ENCODE results near the gene HSF5. TPM values are rescaled to one million over a fixed set of nuclear protein-coding genes. Genes with fewer than 3 reads are reported as not detected.

HSF5 gene
- total and polyA plus RNA-seq, 2 of the 13 experiments (the other 11 are each of a cell fraction or from before 2014, with no cell fraction given), result not detected

DNA sequence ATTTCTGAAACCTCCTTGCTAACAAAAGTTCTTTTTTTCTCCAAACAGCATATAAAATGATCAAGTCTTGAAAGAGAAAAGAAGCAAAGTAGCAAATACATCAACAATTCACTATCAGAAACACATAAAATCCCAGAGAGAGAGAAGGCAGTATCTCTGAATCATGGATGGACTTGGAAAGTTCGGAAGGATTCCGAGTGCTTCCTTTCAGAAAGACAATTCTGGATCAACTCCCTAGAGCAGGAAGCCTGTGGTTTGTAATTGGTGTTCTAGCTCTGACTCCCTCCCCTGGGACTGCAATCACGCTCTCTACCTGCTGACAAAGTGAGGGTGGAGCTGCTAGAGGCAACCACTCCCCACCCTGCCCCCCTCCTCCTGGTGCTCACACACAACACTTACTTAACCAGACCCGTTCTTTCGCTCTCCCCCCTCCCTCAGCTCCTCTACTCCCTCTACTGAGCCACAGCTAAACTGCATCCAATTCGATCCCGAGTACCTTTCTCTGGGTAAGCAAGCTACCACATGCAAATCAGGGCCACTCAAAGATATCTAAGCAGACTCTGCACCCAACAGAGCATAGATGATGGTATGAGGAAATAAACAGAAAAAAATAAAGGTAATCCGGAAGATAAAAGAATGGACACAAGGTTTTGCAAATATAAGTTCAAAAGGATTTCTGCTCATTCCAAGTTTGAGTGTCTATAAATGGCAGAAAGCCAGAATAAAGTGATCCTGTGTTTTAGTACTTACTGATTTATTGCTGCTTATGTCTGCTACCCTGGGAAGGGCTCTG, 70.7 kb downstream of the HSF5 start, which contains the start of gene RNF43 (continued):
- TF ChIP-seq, protein P1, sequence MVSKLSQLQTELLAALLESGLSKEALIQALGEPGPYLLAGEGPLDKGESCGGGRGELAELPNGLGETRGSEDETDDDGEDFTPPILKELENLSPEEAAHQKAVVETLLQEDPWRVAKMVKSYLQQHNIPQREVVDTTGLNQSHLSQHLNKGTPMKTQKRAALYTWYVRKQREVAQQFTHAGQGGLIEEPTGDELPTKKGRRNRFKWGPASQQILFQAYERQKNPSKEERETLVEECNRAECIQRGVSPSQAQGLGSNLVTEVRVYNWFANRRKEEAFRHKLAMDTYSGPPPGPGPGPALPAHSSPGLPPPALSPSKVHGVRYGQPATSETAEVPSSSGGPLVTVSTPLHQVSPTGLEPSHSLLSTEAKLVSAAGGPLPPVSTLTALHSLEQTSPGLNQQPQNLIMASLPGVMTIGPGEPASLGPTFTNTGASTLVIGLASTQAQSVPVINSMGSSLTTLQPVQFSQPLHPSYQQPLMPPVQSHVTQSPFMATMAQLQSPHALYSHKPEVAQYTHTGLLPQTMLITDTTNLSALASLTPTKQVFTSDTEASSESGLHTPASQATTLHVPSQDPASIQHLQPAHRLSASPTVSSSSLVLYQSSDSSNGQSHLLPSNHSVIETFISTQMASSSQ (IDR thresholded peaks at IDR 0.05; ENCODE audit: low read depth), result peak; percentile 54
- TF ChIP-seq, protein P1 (CRISPR knock-in tag; IDR thresholded peaks at IDR 0.05; ENCODE audit: borderline replicate concordance), result peak; percentile 90
- TF ChIP-seq, protein P2, sequence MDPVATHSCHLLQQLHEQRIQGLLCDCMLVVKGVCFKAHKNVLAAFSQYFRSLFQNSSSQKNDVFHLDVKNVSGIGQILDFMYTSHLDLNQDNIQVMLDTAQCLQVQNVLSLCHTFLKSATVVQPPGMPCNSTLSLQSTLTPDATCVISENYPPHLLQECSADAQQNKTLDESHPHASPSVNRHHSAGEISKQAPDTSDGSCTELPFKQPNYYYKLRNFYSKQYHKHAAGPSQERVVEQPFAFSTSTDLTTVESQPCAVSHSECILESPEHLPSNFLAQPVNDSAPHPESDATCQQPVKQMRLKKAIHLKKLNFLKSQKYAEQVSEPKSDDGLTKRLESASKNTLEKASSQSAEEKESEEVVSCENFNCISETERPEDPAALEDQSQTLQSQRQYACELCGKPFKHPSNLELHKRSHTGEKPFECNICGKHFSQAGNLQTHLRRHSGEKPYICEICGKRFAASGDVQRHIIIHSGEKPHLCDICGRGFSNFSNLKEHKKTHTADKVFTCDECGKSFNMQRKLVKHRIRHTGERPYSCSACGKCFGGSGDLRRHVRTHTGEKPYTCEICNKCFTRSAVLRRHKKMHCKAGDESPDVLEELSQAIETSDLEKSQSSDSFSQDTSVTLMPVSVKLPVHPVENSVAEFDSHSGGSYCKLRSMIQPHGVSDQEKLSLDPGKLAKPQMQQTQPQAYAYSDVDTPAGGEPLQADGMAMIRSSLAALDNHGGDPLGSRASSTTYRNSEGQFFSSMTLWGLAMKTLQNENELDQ (CRISPR knock-in tag; IDR thresholded peaks at IDR 0.05; ENCODE audit: borderline replicate concordance), result no peak
- TF ChIP-seq ZNF530 (CRISPR knock-in tag; IDR thresholded peaks at IDR 0.05; ENCODE audit: low read depth) (no peak), ZNF878 (CRISPR knock-in tag; IDR thresholded peaks at IDR 0.05) (peak; percentile 92; the same call in 1 of the 2 replicates), ZEB1 (IDR thresholded peaks at IDR 0.05; ENCODE audit: insufficient replicate concordance, low read depth) (peak; percentile 92), MAFK (conservative IDR thresholded peaks at IDR 0.05 in 1 of 2, IDR thresholded peaks at IDR 0.05 in 1 of 2; ENCODE audit: low read length in 2 of 2) (peak; percentile 0 to 13; a peak in 1 of 4 replicates), FIP1L1 (IDR thresholded peaks at IDR 0.05; ENCODE audit: borderline replicate concordance, insufficient read depth, low read depth, low read length) (no peak), ELF3 (CRISPR knock-in tag; IDR thresholded peaks at IDR 0.05) (peak; percentile 100), ISL2 (CRISPR knock-in tag; IDR thresholded peaks at IDR 0.05) (peak; percentile 89)
- TF ChIP-seq, protein P3, sequence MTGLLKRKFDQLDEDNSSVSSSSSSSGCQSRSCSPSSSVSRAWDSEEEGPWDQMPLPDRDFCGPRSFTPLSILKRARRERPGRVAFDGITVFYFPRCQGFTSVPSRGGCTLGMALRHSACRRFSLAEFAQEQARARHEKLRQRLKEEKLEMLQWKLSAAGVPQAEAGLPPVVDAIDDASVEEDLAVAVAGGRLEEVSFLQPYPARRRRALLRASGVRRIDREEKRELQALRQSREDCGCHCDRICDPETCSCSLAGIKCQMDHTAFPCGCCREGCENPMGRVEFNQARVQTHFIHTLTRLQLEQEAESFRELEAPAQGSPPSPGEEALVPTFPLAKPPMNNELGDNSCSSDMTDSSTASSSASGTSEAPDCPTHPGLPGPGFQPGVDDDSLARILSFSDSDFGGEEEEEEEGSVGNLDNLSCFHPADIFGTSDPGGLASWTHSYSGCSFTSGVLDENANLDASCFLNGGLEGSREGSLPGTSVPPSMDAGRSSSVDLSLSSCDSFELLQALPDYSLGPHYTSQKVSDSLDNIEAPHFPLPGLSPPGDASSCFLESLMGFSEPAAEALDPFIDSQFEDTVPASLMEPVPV (CRISPR knock-in tag; IDR thresholded peaks at IDR 0.05), result peak; percentile 86
- TF ChIP-seq, protein P4, sequence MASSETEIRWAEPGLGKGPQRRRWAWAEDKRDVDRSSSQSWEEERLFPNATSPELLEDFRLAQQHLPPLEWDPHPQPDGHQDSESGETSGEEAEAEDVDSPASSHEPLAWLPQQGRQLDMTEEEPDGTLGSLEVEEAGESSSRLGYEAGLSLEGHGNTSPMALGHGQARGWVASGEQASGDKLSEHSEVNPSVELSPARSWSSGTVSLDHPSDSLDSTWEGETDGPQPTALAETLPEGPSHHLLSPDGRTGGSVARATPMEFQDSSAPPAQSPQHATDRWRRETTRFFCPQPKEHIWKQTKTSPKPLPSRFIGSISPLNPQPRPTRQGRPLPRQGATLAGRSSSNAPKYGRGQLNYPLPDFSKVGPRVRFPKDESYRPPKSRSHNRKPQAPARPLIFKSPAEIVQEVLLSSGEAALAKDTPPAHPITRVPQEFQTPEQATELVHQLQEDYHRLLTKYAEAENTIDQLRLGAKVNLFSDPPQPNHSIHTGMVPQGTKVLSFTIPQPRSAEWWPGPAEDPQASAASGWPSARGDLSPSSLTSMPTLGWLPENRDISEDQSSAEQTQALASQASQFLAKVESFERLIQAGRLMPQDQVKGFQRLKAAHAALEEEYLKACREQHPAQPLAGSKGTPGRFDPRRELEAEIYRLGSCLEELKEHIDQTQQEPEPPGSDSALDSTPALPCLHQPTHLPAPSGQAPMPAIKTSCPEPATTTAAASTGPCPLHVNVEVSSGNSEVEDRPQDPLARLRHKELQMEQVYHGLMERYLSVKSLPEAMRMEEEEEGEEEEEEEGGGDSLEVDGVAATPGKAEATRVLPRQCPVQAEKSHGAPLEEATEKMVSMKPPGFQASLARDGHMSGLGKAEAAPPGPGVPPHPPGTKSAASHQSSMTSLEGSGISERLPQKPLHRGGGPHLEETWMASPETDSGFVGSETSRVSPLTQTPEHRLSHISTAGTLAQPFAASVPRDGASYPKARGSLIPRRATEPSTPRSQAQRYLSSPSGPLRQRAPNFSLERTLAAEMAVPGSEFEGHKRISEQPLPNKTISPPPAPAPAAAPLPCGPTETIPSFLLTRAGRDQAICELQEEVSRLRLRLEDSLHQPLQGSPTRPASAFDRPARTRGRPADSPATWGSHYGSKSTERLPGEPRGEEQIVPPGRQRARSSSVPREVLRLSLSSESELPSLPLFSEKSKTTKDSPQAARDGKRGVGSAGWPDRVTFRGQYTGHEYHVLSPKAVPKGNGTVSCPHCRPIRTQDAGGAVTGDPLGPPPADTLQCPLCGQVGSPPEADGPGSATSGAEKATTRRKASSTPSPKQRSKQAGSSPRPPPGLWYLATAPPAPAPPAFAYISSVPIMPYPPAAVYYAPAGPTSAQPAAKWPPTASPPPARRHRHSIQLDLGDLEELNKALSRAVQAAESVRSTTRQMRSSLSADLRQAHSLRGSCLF (CRISPR knock-in tag; IDR thresholded peaks at IDR 0.05; ENCODE audit: borderline replicate concordance), result peak; percentile 34; the same call in 1 of the 2 replicates
- TF ChIP-seq, protein P5, sequence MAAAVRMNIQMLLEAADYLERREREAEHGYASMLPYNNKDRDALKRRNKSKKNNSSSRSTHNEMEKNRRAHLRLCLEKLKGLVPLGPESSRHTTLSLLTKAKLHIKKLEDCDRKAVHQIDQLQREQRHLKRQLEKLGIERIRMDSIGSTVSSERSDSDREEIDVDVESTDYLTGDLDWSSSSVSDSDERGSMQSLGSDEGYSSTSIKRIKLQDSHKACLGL (CRISPR knock-in tag; IDR thresholded peaks at IDR 0.05), result peak; percentile 23; the same call in 1 of the 2 replicates

All from HepG2 (cell line).